Activated T-cell treated with anti-CD3 and anti-CD28 coated beads, Interleukin-2, amount 50 U/mL, for 48 hours (primary cell): Measurements from ENCODE around the gene CALHM1.
A peak's percentile ranks its signal among the peaks of the same experiment; 100 is the strongest.
"Not testable (repeated sequence)": the region's sequence is repeated elsewhere in the genome, so short reads cannot be mapped to it uniquely, and the experiment has no call there.

Experiments
- DNase-seq, 2 experiments: peaks; one replicate each; pipeline ENCODE4 v3.0.0-alpha.2; 2020

The CALHM1 gene

DNA sequence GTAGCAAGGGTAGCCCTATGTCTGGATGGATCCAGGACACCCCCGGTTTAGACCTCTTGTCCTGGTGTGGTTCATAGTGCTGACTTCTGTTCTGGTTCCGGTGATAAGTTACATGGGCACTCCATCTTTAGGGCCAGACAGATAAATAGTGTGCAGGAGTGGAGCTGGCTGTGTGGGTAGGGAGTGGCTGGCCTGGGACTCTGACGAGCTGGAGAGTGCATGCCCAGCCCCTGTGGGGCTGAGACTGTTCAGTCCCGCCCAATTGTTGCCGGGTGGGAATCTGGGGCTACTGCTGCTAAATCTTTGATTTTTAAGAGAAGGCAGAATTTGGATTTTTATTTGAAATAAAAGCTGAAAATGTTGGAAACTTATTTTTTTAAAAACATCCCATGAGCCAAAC lies 35.0 kb downstream of the CALHM1 start:
- no peak for DNase-seq

GRCh38 chr10:103419101-103419500 lies 39.6 kb downstream of the CALHM1 start:
- no peak for DNase-seq

DNA sequence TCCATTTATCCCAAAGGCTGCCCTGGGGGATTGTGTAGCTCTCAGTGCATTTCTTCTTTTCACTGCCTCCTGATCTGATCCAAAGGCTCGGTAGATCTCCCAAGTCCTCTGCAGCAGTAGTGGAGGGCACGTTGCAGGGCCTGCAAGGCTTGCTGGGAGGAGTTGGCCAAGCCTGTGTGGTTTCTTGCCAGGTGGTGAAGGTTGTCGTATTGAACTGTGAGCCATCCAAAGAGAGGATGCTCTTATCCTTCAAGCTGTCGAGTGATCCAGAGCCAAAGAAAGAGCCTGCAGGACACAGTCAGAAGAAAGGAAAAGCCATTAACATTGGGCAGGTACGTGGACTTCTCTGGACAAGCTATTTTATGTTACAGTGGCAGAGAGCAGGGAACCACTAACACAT lies 41.1 kb downstream of the CALHM1 start:
- no peak for DNase-seq

- not testable (repeated sequence) for DNase-seq
Observed at GRCh38 chr10:103417148-103417469, 41.6 kb downstream of the CALHM1 start.

DNA sequence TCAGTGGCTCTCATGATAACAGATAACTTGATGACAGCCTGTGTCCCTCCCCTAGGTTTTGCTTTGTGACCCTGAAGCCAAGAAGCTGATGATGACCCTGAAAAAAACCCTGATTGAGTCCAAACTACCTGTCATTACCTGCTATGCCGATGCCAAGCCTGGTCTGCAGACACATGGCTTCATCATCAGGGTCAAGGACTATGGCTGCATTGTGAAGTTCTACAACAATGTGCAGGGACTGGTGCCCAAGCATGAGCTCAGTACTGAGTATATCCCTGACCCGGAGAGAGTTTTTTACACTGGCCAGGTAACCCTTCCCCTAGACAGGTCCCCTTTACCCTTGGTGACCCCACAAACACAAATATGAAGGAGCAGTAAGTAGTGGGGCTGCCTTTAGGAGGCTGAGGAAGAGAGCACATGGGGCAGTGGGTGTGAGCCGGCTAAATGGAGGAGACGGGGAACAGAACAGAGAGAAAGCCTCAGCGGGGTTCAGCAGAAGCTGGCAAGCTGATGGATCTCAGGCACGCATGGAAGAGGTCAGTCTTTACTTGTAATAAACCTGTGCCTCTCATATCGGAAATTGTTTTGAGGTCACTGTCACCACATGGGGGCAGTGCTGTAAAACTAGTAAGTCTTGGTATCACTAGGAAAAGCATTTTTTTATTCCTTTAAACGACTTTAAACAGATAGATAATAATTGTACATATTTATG lies 42.1 kb downstream of the CALHM1 start:
- peak; percentile 51 to 53 for DNase-seq

- no peak for DNase-seq
Observed at GRCh38 chr10:103415581-103415980, 43.1 kb downstream of the CALHM1 start.

DNA sequence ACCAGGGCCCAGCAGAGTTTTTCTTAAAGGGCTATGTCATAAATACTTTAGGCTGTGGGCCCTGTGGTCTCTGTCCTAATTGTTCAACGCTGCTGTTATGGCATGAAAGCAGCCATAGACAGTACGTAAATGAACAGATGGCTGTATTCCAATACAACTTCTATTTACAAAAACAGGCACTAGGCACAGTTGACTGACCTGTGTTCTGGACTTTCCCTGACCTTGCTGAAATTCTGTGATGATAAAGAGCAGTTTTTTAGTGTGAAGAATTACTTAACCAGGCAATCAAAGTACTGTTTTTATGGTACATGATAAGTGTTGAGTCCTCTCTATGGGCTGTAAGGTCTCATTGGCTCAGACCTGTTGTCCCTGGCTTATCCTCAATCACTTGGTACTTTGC lies 45.1 kb downstream of the CALHM1 start:
- DNase-seq, result no peak
